Ectodermal cell (in vitro differentiated cells): ENCODE measurements around the gene R3HDM1.
A peak's percentile ranks its signal among the peaks of the same experiment; 100 is the strongest.

Experiments
- H3K27ac ChIP-seq: 2 replicates; pipeline ENCODE4 v1.7.0; 2013; ENCODE audit warnings: mild to moderate bottlenecking, low read depth, low read length; ENCODE audit not compliant: insufficient read depth, poor library complexity, severe bottlenecking
- H3K27me3 ChIP-seq: 2 replicates; pipeline ENCODE4 v1.7.0; 2013; ENCODE audit warnings: mild to moderate bottlenecking, low read length; ENCODE audit not compliant: insufficient read depth, control insufficient read depth, poor library complexity, severe bottlenecking
- H3K36me3 ChIP-seq: one replicate; pipeline ENCODE4 v1.7.0; 2013; ENCODE audit warnings: low read length; ENCODE audit not compliant: control insufficient read depth, insufficient read depth
- H3K4me1 ChIP-seq: one replicate; pipeline ENCODE4 v1.7.0; 2013; ENCODE audit warnings: low read length; ENCODE audit not compliant: control insufficient read depth, insufficient read depth
- H3K4me3 ChIP-seq: 2 replicates; pipeline ENCODE4 v1.7.0; 2013; ENCODE audit warnings: low read depth, low read length, control low read depth; ENCODE audit not compliant: insufficient read depth
- H3K9me3 ChIP-seq: 2 replicates; pipeline ENCODE4 v1.7.0; 2013; ENCODE audit warnings: mild to moderate bottlenecking, low read length, moderate library complexity; ENCODE audit not compliant: control insufficient read depth
- WGBS, 2 experiments: methylation state at CpG; one replicate each; pipeline ENCODE4 v1.1.7; 2013; ENCODE audit warnings: missing lambda C conversion rate in 2 of 2; 5-methylcytosine and 5-hydroxymethylcytosine counted together

R3HDM1 gene

DNA sequence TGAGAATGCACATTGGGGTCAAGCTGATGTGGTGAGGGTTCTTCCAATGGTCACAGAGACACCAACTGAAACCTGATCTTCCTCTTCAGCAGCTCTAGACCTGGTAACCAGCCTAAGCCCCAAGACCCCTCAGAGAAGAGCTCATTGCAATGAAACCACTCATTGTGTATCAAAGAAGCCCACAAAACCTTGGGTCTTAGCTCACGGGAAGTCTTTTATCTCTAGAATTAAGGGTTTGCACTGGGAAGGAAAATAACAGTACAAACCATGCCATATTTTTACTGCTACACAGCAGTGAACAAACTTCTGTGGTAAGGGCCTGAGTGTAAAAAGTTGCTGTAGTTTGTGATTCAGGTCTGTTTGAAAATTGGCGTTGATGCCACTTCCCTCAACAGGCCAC, 201.8 kb downstream of the R3HDM1 start:
- no peaks in the 10 kb centered on the region for H3K9me3 ChIP-seq
- WGBS, 2 experiments = 89 to 100% methylated on average over 2 of the region's 2 CpGs

DNA sequence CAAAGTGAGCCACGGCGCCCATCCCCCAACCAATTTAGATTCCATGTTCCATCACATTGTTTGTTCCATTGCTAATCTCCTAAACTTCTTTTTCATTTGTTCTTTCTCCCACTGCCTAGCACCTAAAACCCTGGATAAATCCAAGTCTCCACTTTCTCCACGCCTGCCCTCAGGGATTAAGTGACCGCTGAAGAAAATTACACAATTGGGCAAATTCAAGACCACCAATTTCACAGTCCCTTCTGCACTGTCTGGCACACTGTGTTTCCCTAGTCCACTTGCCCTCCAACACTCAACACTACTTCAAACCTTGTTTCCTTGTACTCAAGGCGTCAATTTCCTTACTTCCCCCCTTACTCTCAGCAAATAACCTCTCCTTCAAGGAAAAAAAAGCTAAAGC, 205.3 kb downstream of the R3HDM1 start:
- no peaks in the 10 kb centered on the region for H3K9me3 ChIP-seq
- H3K4me1 ChIP-seq = no peaks in the 10 kb centered on the region
- WGBS, 2 experiments = 90 to 97% methylated on average over 5 of the region's 5 CpGs

More for the DNA sequence above, 201.8 kb downstream of the R3HDM1 start:
- Histone ChIP-seq H3K4me1 (no peaks in the 10 kb centered on the region), H3K36me3 (no peaks in the 10 kb centered on the region), H3K27ac (no peak overlapping the region), H3K27me3 (no peaks in the 10 kb centered on the region), H3K4me3 (no peak overlapping the region)

DNA sequence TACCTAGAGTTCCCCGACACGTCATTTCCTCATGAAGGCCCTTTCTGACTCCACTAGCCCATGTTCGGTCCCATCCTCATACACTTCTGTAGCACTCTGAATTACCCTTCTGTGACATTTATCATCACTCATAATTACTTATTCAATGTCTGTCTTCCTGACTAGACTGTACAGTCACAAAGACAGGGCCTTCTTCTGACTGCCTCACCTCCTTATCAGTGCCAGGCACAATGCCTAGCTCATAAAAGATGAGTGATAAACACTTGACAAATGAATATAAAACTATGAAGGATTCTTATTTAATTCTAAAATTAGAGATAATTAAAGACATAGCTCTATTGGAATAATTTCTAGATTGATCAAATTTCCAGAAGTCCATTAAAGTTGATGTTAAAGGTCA, 208.9 kb downstream of the R3HDM1 start:
- no peak overlapping the region for H3K4me3 ChIP-seq
- H3K27me3 ChIP-seq = no peaks in the 10 kb centered on the region
- H3K36me3 ChIP-seq = no peaks in the 10 kb centered on the region
- WGBS, 2 experiments = 92 to 97% methylated on average over 3 of the region's 3 CpGs
- H3K27ac ChIP-seq = no peak overlapping the region
- no peaks in the 10 kb centered on the region for H3K4me1 ChIP-seq
- H3K9me3 ChIP-seq = no peaks in the 10 kb centered on the region

More for the DNA sequence above, 205.3 kb downstream of the R3HDM1 start:
- Histone ChIP-seq H3K27me3 (no peaks in the 10 kb centered on the region), H3K36me3 (no peaks in the 10 kb centered on the region), H3K4me3 (no peak overlapping the region), H3K27ac (no peak overlapping the region)

DNA sequence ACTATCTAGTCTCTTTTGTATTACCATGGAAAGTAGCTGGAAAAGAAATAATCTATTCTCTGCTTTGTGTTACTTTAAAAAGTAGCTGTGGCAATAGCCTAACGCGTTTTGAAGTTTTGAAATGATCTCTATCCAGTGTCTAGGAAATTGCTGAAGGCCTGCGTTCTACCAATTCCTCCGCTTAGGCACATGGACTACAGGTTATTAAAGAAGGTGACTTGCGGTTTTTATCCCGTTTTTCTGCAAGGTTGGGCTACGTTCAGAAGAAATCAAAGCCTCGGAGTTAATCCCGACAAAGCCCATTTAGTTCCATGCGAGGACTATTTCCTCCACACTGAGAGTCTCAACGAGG, 209.7 kb downstream of the R3HDM1 start:
- Histone ChIP-seq H3K36me3 (no peaks in the 10 kb centered on the region), H3K27me3 (no peaks in the 10 kb centered on the region), H3K4me3 (no peak overlapping the region), H3K27ac (no peak overlapping the region), H3K9me3 (no peaks in the 10 kb centered on the region), H3K4me1 (no peaks in the 10 kb centered on the region)
- 89 to 92% methylated on average over 11 of the region's 11 CpGs for WGBS, 2 experiments

DNA sequence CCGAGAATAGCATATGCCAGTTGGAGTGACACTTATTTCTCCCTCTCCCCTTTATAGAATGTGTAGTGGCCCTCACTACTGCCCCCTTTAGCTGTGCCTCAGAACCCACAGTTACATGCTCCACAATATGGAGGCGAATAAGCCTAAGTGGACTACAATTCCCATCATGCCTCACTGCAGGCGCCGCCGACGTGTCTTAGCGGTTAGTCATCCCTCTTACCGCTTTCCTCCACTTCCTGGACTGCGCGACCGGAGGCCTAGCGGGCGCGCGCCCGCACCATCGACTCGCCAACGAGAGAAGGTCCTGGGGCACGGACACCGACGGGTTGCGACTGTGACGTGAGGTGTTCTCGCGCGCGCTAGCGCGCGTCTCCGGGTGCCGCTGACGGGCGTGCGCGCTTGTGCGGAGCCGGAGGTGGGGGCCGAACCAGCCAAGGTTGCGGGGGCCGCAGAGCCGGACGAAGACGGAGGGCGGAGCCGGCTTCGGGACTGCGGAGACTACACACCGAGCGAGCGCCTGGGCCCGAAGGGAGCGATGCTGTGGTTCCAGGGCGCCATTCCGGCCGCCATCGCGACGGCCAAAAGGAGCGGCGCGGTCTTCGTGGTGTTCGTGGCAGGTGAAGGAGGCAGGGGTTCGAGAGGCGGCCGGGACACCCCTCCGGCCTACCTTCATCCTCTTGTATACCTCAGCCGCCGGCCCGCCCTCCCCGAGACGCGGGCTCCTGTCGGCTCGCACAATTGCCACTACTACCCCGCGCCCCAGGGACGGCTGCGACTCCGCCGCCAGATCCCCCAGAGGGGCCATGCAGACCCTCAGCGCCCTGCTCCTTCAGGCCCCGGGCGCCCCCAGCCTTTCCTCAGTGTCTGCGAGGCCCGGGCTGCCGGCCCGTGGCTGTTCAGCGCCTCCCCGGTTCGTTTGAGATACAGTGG, 210.4 kb downstream of the R3HDM1 start, which contains the start of gene UBXN4:
Gene UBXN4 (plus strand): TSS at position 461 of the 930 bp plus-strand sequence. CDS start 75 bp downstream, at position 536.
- H3K4me3 ChIP-seq = peak within 1 kb of the TSS; percentile 91
- 1% methylated on average over 93 of the region's 93 CpGs for WGBS, 2 experiments

DNA sequence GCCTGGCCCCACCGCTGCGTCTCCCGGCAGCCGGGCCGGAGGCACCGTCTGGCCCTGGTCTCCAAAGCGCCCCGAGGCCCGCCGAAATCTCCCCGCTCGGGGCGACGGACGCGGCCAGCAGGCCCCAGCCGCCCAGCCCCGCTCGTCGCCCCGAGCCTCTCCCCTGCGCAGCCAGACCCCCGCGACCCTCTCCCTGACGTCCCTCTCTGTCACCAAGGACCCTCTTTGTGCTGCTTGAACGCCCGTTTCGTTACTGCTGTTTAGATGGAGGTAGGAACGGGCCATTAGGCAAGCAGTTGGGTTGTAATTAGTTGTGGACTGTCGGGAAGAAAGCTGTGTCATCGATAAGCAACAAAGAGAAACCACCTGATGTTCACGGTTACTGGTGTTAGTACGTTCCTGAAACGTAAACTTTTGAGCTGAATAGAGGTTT, 211.1 kb downstream of the R3HDM1 start:
- 0% methylated on average over 34 of the region's 34 CpGs for WGBS, 2 experiments

More for the DNA sequence above, 210.4 kb downstream of the R3HDM1 start, which contains the start of gene UBXN4:
- H3K27me3 ChIP-seq = no peaks in the 10 kb centered on the region
- peak within 1 kb of the TSS; percentile 96 for H3K27ac ChIP-seq
- no peaks in the 10 kb centered on the region for H3K36me3 ChIP-seq
- H3K4me1 ChIP-seq = no peaks in the 10 kb centered on the region
- no peaks in the 10 kb centered on the region for H3K9me3 ChIP-seq

DNA sequence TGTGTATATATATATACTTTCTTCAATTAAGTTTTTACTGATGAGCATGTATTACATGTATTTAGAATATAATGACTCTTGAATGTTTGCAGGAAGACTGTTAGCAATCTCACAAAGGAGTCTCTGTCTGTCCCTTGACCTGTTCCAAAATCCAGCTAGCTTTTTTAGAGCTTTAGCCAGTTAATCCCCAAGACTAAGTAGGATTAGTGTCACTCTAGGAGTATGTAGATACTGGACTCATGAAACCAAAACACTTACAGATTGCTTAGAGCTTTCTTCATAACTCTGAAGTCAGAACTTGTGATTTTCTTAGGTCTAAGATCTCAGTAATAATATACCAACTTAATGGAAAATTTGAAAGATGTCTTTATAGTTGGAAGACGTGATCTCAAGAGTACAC, 212.6 kb downstream of the R3HDM1 start:
- WGBS, 2 experiments = 93 to 97% methylated on average over 1 of the region's 1 CpG

More for the DNA sequence above, 211.1 kb downstream of the R3HDM1 start:
- no peaks in the 10 kb centered on the region for H3K9me3 ChIP-seq
- no peaks in the 10 kb centered on the region for H3K36me3 ChIP-seq
- peak overlapping the region; percentile 91 for H3K4me3 ChIP-seq
- H3K27ac ChIP-seq = peak overlapping the region; percentile 96
- no peaks in the 10 kb centered on the region for H3K27me3 ChIP-seq
- no peaks in the 10 kb centered on the region for H3K4me1 ChIP-seq

DNA sequence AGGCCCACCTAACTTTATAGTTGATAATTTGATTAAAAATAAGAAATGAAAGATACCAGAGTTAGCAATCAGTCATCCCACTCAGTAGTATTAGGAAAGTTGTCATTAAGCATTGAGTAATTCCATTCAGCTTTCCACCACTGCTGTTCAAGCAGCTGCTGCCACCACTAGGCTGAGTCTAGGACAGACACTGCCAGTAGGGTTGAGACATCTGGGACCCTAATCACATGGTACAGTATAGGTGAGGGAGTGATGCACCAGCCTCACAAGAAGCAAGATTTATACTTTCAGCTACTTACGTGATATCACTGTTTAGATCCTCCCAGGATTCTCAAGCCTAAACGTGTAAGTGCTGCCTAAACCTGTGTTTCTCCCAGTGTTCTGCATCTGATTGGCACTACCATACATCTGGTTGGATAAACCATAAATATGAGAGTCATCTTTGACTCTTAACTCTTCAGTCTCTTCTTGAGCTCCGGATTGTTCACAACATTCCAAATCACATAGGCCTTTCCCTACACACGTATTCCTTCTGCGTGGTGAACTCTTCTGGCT, 213.6 kb downstream of the R3HDM1 start:
- no peak overlapping the region for H3K27ac ChIP-seq
- H3K9me3 ChIP-seq = no peaks in the 10 kb centered on the region
- H3K4me3 ChIP-seq = no peak overlapping the region
- H3K27me3 ChIP-seq = no peaks in the 10 kb centered on the region
- H3K36me3 ChIP-seq = peaks cover under 1% of the 10 kb centered on the region
- 89 to 91% methylated on average over 5 of the region's 5 CpGs for WGBS, 2 experiments
- no peaks in the 10 kb centered on the region for H3K4me1 ChIP-seq

More for the DNA sequence above, 212.6 kb downstream of the R3HDM1 start:
- no peaks in the 10 kb centered on the region for H3K27me3 ChIP-seq
- H3K36me3 ChIP-seq = no peaks in the 10 kb centered on the region
- H3K27ac ChIP-seq = no peak overlapping the region
- H3K9me3 ChIP-seq = no peaks in the 10 kb centered on the region
- H3K4me3 ChIP-seq = peak overlapping the region; percentile 17
- no peaks in the 10 kb centered on the region for H3K4me1 ChIP-seq

DNA sequence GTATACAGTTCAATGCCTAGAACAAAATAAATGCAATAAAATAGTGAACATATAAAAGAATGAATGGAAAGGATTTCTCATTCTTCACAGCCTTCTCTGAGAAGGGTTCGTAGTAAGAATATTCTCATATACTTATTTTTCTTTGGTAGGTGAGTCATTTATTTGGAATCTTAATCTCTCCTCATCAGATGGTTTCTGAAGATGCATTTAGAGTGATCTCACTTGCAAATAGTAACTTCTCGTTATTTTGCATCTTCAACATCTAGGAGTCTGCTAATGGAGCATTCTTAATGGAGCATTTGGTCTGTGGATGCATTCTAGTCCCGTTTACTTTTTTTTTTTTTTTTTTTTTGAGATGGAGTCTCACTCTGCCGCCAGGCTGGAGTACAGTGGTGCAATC, 214.3 kb downstream of the R3HDM1 start:
- WGBS, 2 experiments = 94 to 95% methylated on average over 3 of the region's 4 CpGs
- H3K36me3 ChIP-seq = peaks cover 5% of the 10 kb centered on the region
- no peaks in the 10 kb centered on the region for H3K27me3 ChIP-seq
- no peaks in the 10 kb centered on the region for H3K4me1 ChIP-seq
- H3K27ac ChIP-seq = no peak overlapping the region
- H3K4me3 ChIP-seq = no peak overlapping the region
- H3K9me3 ChIP-seq = no peaks in the 10 kb centered on the region

DNA sequence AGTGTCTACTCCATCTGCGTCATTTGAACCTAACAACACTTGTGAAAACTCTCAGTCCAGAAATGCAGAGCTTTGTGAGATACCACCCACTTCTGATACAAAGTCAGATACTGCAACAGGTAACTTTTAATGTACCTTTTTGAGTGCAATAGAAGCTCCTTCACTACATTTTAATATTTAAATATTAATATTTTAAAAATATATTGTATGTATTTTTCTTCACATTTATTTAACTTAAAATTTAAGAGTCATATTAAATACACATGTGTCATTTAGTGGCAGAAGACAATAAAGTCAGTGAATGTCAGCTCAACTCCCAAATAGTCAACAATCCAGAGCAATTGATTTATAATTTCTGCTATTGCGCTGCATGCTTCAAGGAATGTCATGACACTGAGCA, 224.3 kb downstream of the R3HDM1 start:
- H3K36me3 ChIP-seq = peaks cover 50% of the 10 kb centered on the region
- no peaks in the 10 kb centered on the region for H3K4me1 ChIP-seq
- H3K9me3 ChIP-seq = no peaks in the 10 kb centered on the region
- H3K27me3 ChIP-seq = no peaks in the 10 kb centered on the region
- H3K27ac ChIP-seq = no peak overlapping the region
- H3K4me3 ChIP-seq = no peak overlapping the region
- 98 to 100% methylated on average over 2 of the region's 2 CpGs for WGBS, 2 experiments
